ENCODE data around the gene FPR1.
"Not testable (repeated sequence)": the region's sequence is repeated elsewhere in the genome, so short reads cannot be mapped to it uniquely, and the experiment has no call there.

Gene FPR1

GRCh38 chr19:51738523-51738922 lies 13.2 kb downstream of the FPR1 start:
- in situ Hi-C loops (cut with MboI; ENCODE audit: low sequenced_read_pairs), result not testable (repeated sequence)

GRCh38 chr19:51737924-51738323 lies 13.8 kb downstream of the FPR1 start:
- in situ Hi-C loops (cut with MboI; ENCODE audit: low sequenced_read_pairs), result no loop called here

- in situ Hi-C loops (cut with MboI; ENCODE audit: low sequenced_read_pairs), result no loop called here
Measured at GRCh38 chr19:51737389-51737788, 14.3 kb downstream of the FPR1 start.

- in situ Hi-C loops (cut with MboI; ENCODE audit: low sequenced_read_pairs), result no loop called here
Measured at GRCh38 chr19:51735759-51736449, 15.8 kb downstream of the FPR1 start.

- in situ Hi-C loops (cut with MboI; ENCODE audit: low sequenced_read_pairs), result no loop called here
Measured at GRCh38 chr19:51733742-51734522, 17.7 kb downstream of the FPR1 start.

- in situ Hi-C loops (cut with MboI; ENCODE audit: low sequenced_read_pairs), result no loop called here
Measured at GRCh38 chr19:51729781-51730180, 21.9 kb downstream of the FPR1 start.

- in situ Hi-C loops (cut with MboI; ENCODE audit: low sequenced_read_pairs), result no loop called here
Measured at GRCh38 chr19:51727349-51727880, 24.3 kb downstream of the FPR1 start.

- in situ Hi-C loops (cut with MboI; ENCODE audit: low sequenced_read_pairs), result no loop called here
Measured at GRCh38 chr19:51726049-51726448, 25.6 kb downstream of the FPR1 start.

- in situ Hi-C loops (cut with MboI; ENCODE audit: low sequenced_read_pairs), result no loop called here
Measured at GRCh38 chr19:51724543-51724942, 27.1 kb downstream of the FPR1 start.

- in situ Hi-C loops (cut with MboI; ENCODE audit: low sequenced_read_pairs), result no loop called here
Measured at GRCh38 chr19:51722492-51722891, 29.2 kb downstream of the FPR1 start.

GRCh38 chr19:51721905-51722304 lies 29.8 kb downstream of the FPR1 start:
- in situ Hi-C loops (cut with MboI; ENCODE audit: low sequenced_read_pairs), result no loop called here

GRCh38 chr19:51719251-51719988 lies 32.3 kb downstream of the FPR1 start:
- in situ Hi-C loops (cut with MboI; ENCODE audit: low sequenced_read_pairs), result no loop called here

GRCh38 chr19:51716925-51717324 lies 34.8 kb downstream of the FPR1 start:
- in situ Hi-C loops (cut with MboI; ENCODE audit: low sequenced_read_pairs), result no loop called here

GRCh38 chr19:51715850-51716249 lies 35.8 kb downstream of the FPR1 start:
- in situ Hi-C loops (cut with MboI; ENCODE audit: low sequenced_read_pairs), result no loop called here

- in situ Hi-C loops (cut with MboI; ENCODE audit: low sequenced_read_pairs), result no loop called here
Measured at GRCh38 chr19:51714848-51715247, 36.8 kb downstream of the FPR1 start.

- in situ Hi-C loops (cut with MboI; ENCODE audit: low sequenced_read_pairs), result no loop called here
Measured at GRCh38 chr19:51713319-51714285, 38.1 kb downstream of the FPR1 start.

- in situ Hi-C loops (cut with MboI; ENCODE audit: low sequenced_read_pairs), result no loop called here
Measured at GRCh38 chr19:51712461-51713081, 39.1 kb downstream of the FPR1 start.

GRCh38 chr19:51711702-51712101 lies 40.0 kb downstream of the FPR1 start:
- in situ Hi-C loops (cut with MboI; ENCODE audit: low sequenced_read_pairs), result no loop called here

- in situ Hi-C loops (cut with MboI; ENCODE audit: low sequenced_read_pairs), result no loop called here
Measured at GRCh38 chr19:51710163-51710562, 41.5 kb downstream of the FPR1 start.

GRCh38 chr19:51709575-51709974 lies 42.1 kb downstream of the FPR1 start:
- in situ Hi-C loops (cut with MboI; ENCODE audit: low sequenced_read_pairs), result no loop called here

All from HL-60/S4 treated with phorbol 12-myristate 13-acetate at 8.2 ng/mL for 4 days and 3 days (cell line).